OCI-LY7 (cell line): Measurements from ENCODE around the gene ZFYVE28.

Experiments used
- CTCF ChIP-seq: fragments of 200-600 bp; sonication (generic); conservative IDR thresholded peaks from 2 replicates; pipeline ENCODE4 v1.5.1; 2014; ENCODE audit warnings: mild to moderate bottlenecking, antibody characterized with exemption, low read length, moderate library complexity, mixed read lengths
- EZH2phosphoT487 ChIP-seq: fragments of 200-600 bp; sonication (generic); IDR thresholded peaks from 2 replicates; pipeline ENCODE4 v1.6.1; 2018; ENCODE audit warnings: low read depth, borderline replicate concordance, mild to moderate bottlenecking, mixed run types, antibody characterized with exemption, low read length, moderate library complexity, mixed read lengths

GRCh38 chr4:2427383-2428334, 9.2 kb upstream of the ZFYVE28 start:
- no peak for TF ChIP-seq CTCF
- no peak for TF ChIP-seq EZH2phosphoT487
